ENCODE results near the gene CST4.

DNA sequence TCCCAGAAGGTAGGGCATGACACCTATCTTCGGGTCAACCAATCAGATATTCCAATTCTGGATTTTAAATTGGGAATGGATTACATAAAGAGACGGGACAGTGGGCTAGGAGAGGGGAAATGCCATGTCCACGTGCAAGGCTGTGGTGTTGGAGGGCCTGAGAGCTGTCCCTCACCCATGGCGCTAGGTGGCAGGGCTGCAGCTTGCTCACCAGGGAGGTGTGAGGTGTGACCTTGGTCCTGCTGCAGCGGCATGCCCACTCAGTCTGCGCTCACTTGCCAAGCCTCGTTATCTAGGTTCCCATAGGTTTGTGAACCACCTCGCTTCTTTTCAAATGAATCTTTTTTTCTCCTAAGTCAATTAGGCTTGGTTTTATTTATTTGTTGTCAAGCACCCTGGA, 31.6 kb downstream of the CST4 start:
- TF ChIP-seq, protein P1, sequence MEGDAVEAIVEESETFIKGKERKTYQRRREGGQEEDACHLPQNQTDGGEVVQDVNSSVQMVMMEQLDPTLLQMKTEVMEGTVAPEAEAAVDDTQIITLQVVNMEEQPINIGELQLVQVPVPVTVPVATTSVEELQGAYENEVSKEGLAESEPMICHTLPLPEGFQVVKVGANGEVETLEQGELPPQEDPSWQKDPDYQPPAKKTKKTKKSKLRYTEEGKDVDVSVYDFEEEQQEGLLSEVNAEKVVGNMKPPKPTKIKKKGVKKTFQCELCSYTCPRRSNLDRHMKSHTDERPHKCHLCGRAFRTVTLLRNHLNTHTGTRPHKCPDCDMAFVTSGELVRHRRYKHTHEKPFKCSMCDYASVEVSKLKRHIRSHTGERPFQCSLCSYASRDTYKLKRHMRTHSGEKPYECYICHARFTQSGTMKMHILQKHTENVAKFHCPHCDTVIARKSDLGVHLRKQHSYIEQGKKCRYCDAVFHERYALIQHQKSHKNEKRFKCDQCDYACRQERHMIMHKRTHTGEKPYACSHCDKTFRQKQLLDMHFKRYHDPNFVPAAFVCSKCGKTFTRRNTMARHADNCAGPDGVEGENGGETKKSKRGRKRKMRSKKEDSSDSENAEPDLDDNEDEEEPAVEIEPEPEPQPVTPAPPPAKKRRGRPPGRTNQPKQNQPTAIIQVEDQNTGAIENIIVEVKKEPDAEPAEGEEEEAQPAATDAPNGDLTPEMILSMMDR (IDR thresholded peaks at IDR 0.05) = no peak
- TF ChIP-seq ZFX (IDR thresholded peaks at IDR 0.05; ENCODE audit: borderline replicate concordance) = no peak

Data from 22Rv1 (cell line).